HepG2 (cell line): ENCODE measurements around the gene MYCBPAP. TPM values are rescaled to one million over a fixed set of nuclear protein-coding genes. Genes with fewer than 3 reads are reported as not detected.
A peak's percentile ranks its signal among the peaks of the same experiment; 100 is the strongest.

Experiments used
- AFF4 ChIP-seq: sonication (generic); formaldehyde crosslinking; IDR thresholded peaks from 2 replicates; pipeline ENCODE4 v1.4.0; 2020; ENCODE audit warnings: missing genetic modification reagents
- ARID5B ChIP-seq: IDR thresholded peaks from 2 replicates; pipeline ENCODE4 v1.4.0; 2020; ENCODE audit warnings: mild to moderate bottlenecking, missing genetic modification reagents
- CAMTA2 ChIP-seq: sonication (generic); formaldehyde crosslinking; IDR thresholded peaks from 2 replicates; pipeline ENCODE4 v1.4.0; 2020; ENCODE audit warnings: mild to moderate bottlenecking, missing genetic modification reagents, borderline replicate concordance
- FOXK1 ChIP-seq: sonication (generic); formaldehyde crosslinking; IDR thresholded peaks from 2 replicates; pipeline ENCODE4 v1.4.0; 2020; ENCODE audit warnings: low read depth, missing genetic modification reagents, borderline replicate concordance
- KDM6A ChIP-seq: IDR thresholded peaks from 2 replicates; pipeline ENCODE4 v1.6.1; 2016; ENCODE audit warnings: low read depth
- PATZ1 ChIP-seq: sonication (generic); formaldehyde crosslinking; IDR thresholded peaks from 2 replicates; pipeline ENCODE4 v1.4.0; 2020; ENCODE audit warnings: missing genetic modification reagents
- RBFOX2 ChIP-seq: fragments of 200-400 bp; formaldehyde crosslinking; IDR thresholded peaks from 2 replicates; pipeline ENCODE4 v1.6.1; 2017; ENCODE audit warnings: low read depth, mild to moderate bottlenecking, low read length
- SPEN ChIP-seq: sonication (generic); formaldehyde crosslinking; IDR thresholded peaks from 2 replicates; pipeline ENCODE4 v1.5.1; 2020; ENCODE audit warnings: low read depth, mild to moderate bottlenecking, missing genetic modification reagents
- ZBTB43 ChIP-seq: sonication (generic); formaldehyde crosslinking; conservative IDR thresholded peaks from 2 replicates; pipeline ENCODE4 v1.4.0; 2020; ENCODE audit warnings: missing genetic modification reagents
- ZBTB7B ChIP-seq: sonication (generic); formaldehyde crosslinking; IDR thresholded peaks from 2 replicates; pipeline ENCODE4 v1.4.0; 2020; ENCODE audit warnings: missing genetic modification reagents
- ZNF10 ChIP-seq: sonication (generic); formaldehyde crosslinking; IDR thresholded peaks from 2 replicates; pipeline ENCODE4 v1.4.0; 2020; ENCODE audit warnings: mild to moderate bottlenecking, low read depth, missing genetic modification reagents, borderline replicate concordance
- ZNF138 ChIP-seq: sonication (generic); formaldehyde crosslinking; IDR thresholded peaks from 2 replicates; pipeline ENCODE4 v1.5.0; 2020; ENCODE audit warnings: mild to moderate bottlenecking, low read depth, missing genetic modification reagents
- ZNF503 ChIP-seq: sonication (generic); formaldehyde crosslinking; IDR thresholded peaks from 2 replicates; pipeline ENCODE4 v1.4.0; 2020; ENCODE audit warnings: missing genetic modification reagents
- polyA plus RNA-seq, 8 experiments: library from polyadenylated mRNA; depleted of rRNA in 3 of 8; stranded (reverse) in 7 of 8; unstranded in 1 of 8; fragments of >200 nt; fragmentation: Illumina TruSeq in 4 of 8; extraction: Trizol in 4 of 8; gene quantifications; 2 replicates each; pipeline versions ENCODE4 v1.2.1 to v1.2.3, GENCODE V29; 2011 to 2016; ENCODE audit warnings: low read depth in 4 of 8, missing spikeins in 1 of 8, mixed read lengths in 1 of 8; ENCODE audit not compliant: insufficient read depth in 1 of 8
- total RNA-seq, 5 experiments: library from RNA; depleted of rRNA; stranded (reverse); fragments of >200 nt; fragmentation: Illumina TruSeq; extraction: Trizol; gene quantifications; 2 replicates each; pipeline ENCODE4 v1.2.3, GENCODE V29; 2016; ENCODE audit warnings: low read depth in 1 of 5

Gene MYCBPAP
- total and polyA plus RNA-seq, 2 of the 13 experiments (the other 11 are each of a cell fraction or from before 2014, with no cell fraction given): 0.22 to 0.24 TPM

GRCh38 chr17:50458701-50459676, 49.2 kb upstream of the MYCBPAP start (continued):
- 0 out of 2 replicates have a peak, but pooled peaks have one; percentile 45 for TF ChIP-seq SPEN (CRISPR knock-in tag)
- TF ChIP-seq RBFOX2: no peak
- peak; percentile 48; the same call in 1 of the 2 replicates for TF ChIP-seq PATZ1 (CRISPR knock-in tag)
- TF ChIP-seq AFF4 (CRISPR knock-in tag): no peak
- TF ChIP-seq FOXK1 (CRISPR knock-in tag): peak; percentile 66; the same call in 1 of the 2 replicates
- 0 out of 2 replicates have a peak, but pooled peaks have one; percentile 78 for TF ChIP-seq ZNF138 (CRISPR knock-in tag)
- no peak for TF ChIP-seq ZNF10 (CRISPR knock-in tag)
- peak; percentile 52; the same call in 1 of the 2 replicates for TF ChIP-seq KDM6A (CRISPR knock-in tag)
- TF ChIP-seq CAMTA2 (CRISPR knock-in tag): no peak
- TF ChIP-seq ZNF503 (CRISPR knock-in tag): peak; percentile 24; the same call in 1 of the 2 replicates
- peak; percentile 53; the same call in 1 of the 2 replicates for TF ChIP-seq ZBTB43 (CRISPR knock-in tag)
- TF ChIP-seq ARID5B: peak; percentile 78
- peak; percentile 77 for TF ChIP-seq ZBTB7B
